MCF 10A (cell line): ENCODE measurements around the gene DSTN. TPM values are rescaled to one million over a fixed set of nuclear protein-coding genes. Genes with fewer than 3 reads are reported as not detected.

Source experiments
- BruUV-seq: library from RNA; stranded (reverse); fragments of 400-500 nt; replicated peaks from 2 replicates; lab custom pipeline; 2021; lab: Mats Ljungman, UMichigan
- CTCF ChIA-PET: fragments of 300-600 bp; sonication (Branson Sonifier 250); formaldehyde crosslinking; extraction: SDS; loops from one replicate; lab custom pipeline; 2021; ENCODE audit warnings: antibody characterized with exemption, inconsistent platforms; lab: Yijun Ruan, JAX
- POLR2A ChIA-PET: fragments of 300-600, 350-650 bp; sonication (Branson Sonifier 250); formaldehyde crosslinking; extraction: SDS; loops from one replicate; lab custom pipeline; 2020; ENCODE audit warnings: antibody characterized with exemption, inconsistent platforms; lab: Yijun Ruan, JAX
- DNase-seq: peaks from one replicate; pipeline ENCODE4 v3.0.0-alpha.2; 2018; ENCODE audit not compliant: unreplicated experiment
- H3K27ac Mint-ChIP-seq: one replicate; pipeline ENCODE4 v1.8.0; 2022; ENCODE audit warnings: mild to moderate bottlenecking, low read depth, mixed read lengths; ENCODE audit not compliant: unreplicated experiment
- H3K27me3 Mint-ChIP-seq: one replicate; pipeline ENCODE4 v1.8.0; 2022; ENCODE audit warnings: mixed read lengths; ENCODE audit not compliant: insufficient read depth, unreplicated experiment
- H3K36me3 Mint-ChIP-seq: one replicate; pipeline ENCODE4 v1.8.0; 2022; ENCODE audit warnings: mild to moderate bottlenecking, moderate library complexity, mixed read lengths; ENCODE audit not compliant: insufficient read depth, unreplicated experiment
- H3K4me1 Mint-ChIP-seq: one replicate; pipeline ENCODE4 v1.8.0; 2022; ENCODE audit warnings: mixed read lengths; ENCODE audit not compliant: insufficient read depth, unreplicated experiment
- H3K4me3 Mint-ChIP-seq: one replicate; pipeline ENCODE4 v1.8.0; 2022; ENCODE audit warnings: mild to moderate bottlenecking, moderate library complexity, mixed read lengths; ENCODE audit not compliant: unreplicated experiment
- H3K9me3 Mint-ChIP-seq: one replicate; pipeline ENCODE4 v1.8.0; 2022; ENCODE audit warnings: mixed read lengths; ENCODE audit not compliant: unreplicated experiment
- CTCF ChIP-seq: fragments of 200-600 bp; IDR thresholded peaks from one replicate; pipeline ENCODE4 v1.8.0; 2022; ENCODE audit warnings: antibody characterized with exemption, mild to moderate bottlenecking; ENCODE audit not compliant: unreplicated experiment
- intact Hi-C: fragments of 100-400 bp; cut with micrococcal nuclease; formaldehyde crosslinking; loops from 2 replicates; pipeline ENCODE4 v1.14.1; 2022
- total RNA-seq: library from RNA; stranded (reverse); gene quantifications from 2 replicates; pipeline ENCODE4 v1.2.3, GENCODE V29; 2022

Gene DSTN
- total RNA-seq, 1 experiment from 2014 or later: 280 TPM

- TF ChIP-seq CTCF: no peak
- no peaks in the 10 kb centered on the region for H3K27me3 Mint-ChIP-seq
These were observed 53.1 kb downstream of the DSTN start for GRCh38 chr20:17622851-17623508.

GRCh38 chr20:17624070-17624469 is 54.2 kb downstream of the DSTN start:
- H3K4me1 Mint-ChIP-seq: no peaks in the 10 kb centered on the region
- no peak for DNase-seq
- peaks cover 54% of the 10 kb centered on the region for H3K36me3 Mint-ChIP-seq
- H3K27ac Mint-ChIP-seq: no peak overlapping the region
- H3K9me3 Mint-ChIP-seq: no peaks in the 10 kb centered on the region
- TF ChIP-seq CTCF: no peak
- no peak overlapping the region for H3K4me3 Mint-ChIP-seq
- intact Hi-C loops: no loop called here
- BruUV-seq: no TSS peak
- ChIA-PET CTCF (interaction anchor here (0.5 to 1.4 kb wide), 3 partner anchors 270 to 361 kb away, joined by 3 to 5 read pairs (median 4); no protein-coding TSS in a partner anchor), POLR2A (no interaction called here)
- H3K27me3 Mint-ChIP-seq: no peaks in the 10 kb centered on the region

More at GRCh38 chr20:17622851-17623508, 53.1 kb downstream of the DSTN start:
- no peak overlapping the region for H3K4me3 Mint-ChIP-seq
- POLR2A ChIA-PET: interaction anchor here (0.6 to 1.6 kb wide), 2 partner anchors 15 to 314 kb away, joined by 3 to 4 read pairs; no protein-coding TSS in a partner anchor
- CTCF ChIA-PET: interaction anchor here (0.7 to 2.7 kb wide), 7 partner anchors 12 to 367 kb away, joined by 3 to 11 read pairs (median 5); partner anchors contain the start of gene BFSP1
- no peak overlapping the region for H3K27ac Mint-ChIP-seq
- BruUV-seq: no TSS peak
- H3K4me1 Mint-ChIP-seq: no peaks in the 10 kb centered on the region
- H3K9me3 Mint-ChIP-seq: no peaks in the 10 kb centered on the region
- intact Hi-C loops: no loop called here
- DNase-seq: no peak
- H3K36me3 Mint-ChIP-seq: peaks cover 44% of the 10 kb centered on the region

- CTCF ChIA-PET: interaction anchor here (0.6 to 1.1 kb wide), 4 partner anchors 31 to 361 kb away, joined by 3 read pairs; no protein-coding TSS in a partner anchor
These were observed 54.8 kb downstream of the DSTN start for GRCh38 chr20:17624551-17625245.

More at GRCh38 chr20:17624551-17625245, 54.8 kb downstream of the DSTN start:
- no TSS peak for BruUV-seq
- H3K27me3 Mint-ChIP-seq: no peaks in the 10 kb centered on the region
- peaks cover 61% of the 10 kb centered on the region for H3K36me3 Mint-ChIP-seq
- H3K9me3 Mint-ChIP-seq: no peaks in the 10 kb centered on the region
- no peak overlapping the region for H3K27ac Mint-ChIP-seq
- no peaks in the 10 kb centered on the region for H3K4me1 Mint-ChIP-seq
- H3K4me3 Mint-ChIP-seq: no peak overlapping the region
- intact Hi-C loops: no loop called here
- no peak for DNase-seq
- POLR2A ChIA-PET: no interaction called here
- TF ChIP-seq CTCF: no peak
